ENCODE results near the gene ATF6. TPM values are rescaled to one million over a fixed set of nuclear protein-coding genes. Genes with fewer than 3 reads are reported as not detected.

The ATF6 gene
- total and polyA plus RNA-seq, 9 of the 15 experiments (the other 6 are each of a cell fraction or from before 2014, with no cell fraction given), result 11.7 to 32.4 (median 20.4) TPM

Small RNAs within 50 kb of the gene (small RNA-seq; reads per million reads assigned to genes)
- gene RN7SL466P, result not detected

Other genes with a start within 250 kb of the ATF6 start
- 3.0 and 3.3 TPM in 2 replicates for gene HSPA6, start 241.8 kb upstream of the ATF6 start, total RNA-seq (2014; rRNA removed)
- gene HSPA6, start 241.8 kb upstream of the ATF6 start, total RNA-seq (2014; rRNA removed; fragmentation: Illumina TruSeq; extraction: Trizol), result 1.1 and 1.6 TPM in 2 replicates
- 2.3 and 2.4 TPM in 2 replicates for gene HSPA6, start 241.8 kb upstream of the ATF6 start, total RNA-seq (2015; rRNA removed; fragmentation: Illumina TruSeq; extraction: Trizol)
- 3.0 and 3.9 TPM in 2 replicates for gene HSPA6, start 241.8 kb upstream of the ATF6 start, total RNA-seq (2021)
- gene HSPA6, start 241.8 kb upstream of the ATF6 start, polyA plus RNA-seq (2011; rRNA removed), result 10.0 and 14.3 TPM in 2 replicates
- 2.3 and 2.7 TPM in 2 replicates for gene HSPA6, start 241.8 kb upstream of the ATF6 start, polyA plus RNA-seq (2014; fragmentation: Illumina TruSeq; extraction: Trizol)
- gene HSPA6, start 241.8 kb upstream of the ATF6 start, polyA plus RNA-seq (2014; fragmentation: Nextera tagmentation; extraction: Ambion mirVana), result under 1 TPM; 0.15 to 0.21 TPM
- gene HSPA6, start 241.8 kb upstream of the ATF6 start, polyA plus RNA-seq (2014; rRNA removed), result 4.6 and 4.7 TPM in 2 replicates
- 0.12 TPM in 1 of 2 replicates, not detected in the other for gene FCGR3A, start 216.5 kb upstream of the ATF6 start, total RNA-seq (2014; rRNA removed)
- not detected in 2 replicates for gene FCGR3A, start 216.5 kb upstream of the ATF6 start, total RNA-seq (2014; rRNA removed; fragmentation: Illumina TruSeq; extraction: Trizol)
- 0.11 TPM in 2 replicates for gene FCGR3A, start 216.5 kb upstream of the ATF6 start, total RNA-seq (2015; rRNA removed; fragmentation: Illumina TruSeq; extraction: Trizol)
- gene FCGR3A, start 216.5 kb upstream of the ATF6 start, total RNA-seq (2021), result 0.29 and 0.56 TPM in 2 replicates
- gene FCGR3A, start 216.5 kb upstream of the ATF6 start, polyA plus RNA-seq (2011; rRNA removed), result 0.24 and 0.32 TPM in 2 replicates
- 0.11 TPM in 1 of 2 replicates, not detected in the other for gene FCGR3A, start 216.5 kb upstream of the ATF6 start, polyA plus RNA-seq (2014; fragmentation: Illumina TruSeq; extraction: Trizol)
- gene FCGR3A, start 216.5 kb upstream of the ATF6 start, polyA plus RNA-seq (2014; fragmentation: Nextera tagmentation; extraction: Ambion mirVana), result under 1 TPM; 0.04 to 0.15 TPM
- gene FCGR3A, start 216.5 kb upstream of the ATF6 start, polyA plus RNA-seq (2014; rRNA removed), result 0.04 and 0.13 TPM in 2 replicates
- gene FCGR3B, start 135.1 kb upstream of the ATF6 start, total RNA-seq (2014; rRNA removed), result 0.08 and 0.18 TPM in 2 replicates
- gene FCGR3B, start 135.1 kb upstream of the ATF6 start, total RNA-seq (2014; rRNA removed; fragmentation: Illumina TruSeq; extraction: Trizol), result 0.40 and 0.54 TPM in 2 replicates
- gene FCGR3B, start 135.1 kb upstream of the ATF6 start, total RNA-seq (2015; rRNA removed; fragmentation: Illumina TruSeq; extraction: Trizol), result 0.19 and 0.36 TPM in 2 replicates
- gene FCGR3B, start 135.1 kb upstream of the ATF6 start, total RNA-seq (2021), result 0.11 and 0.49 TPM in 2 replicates
- 0.87 and 1.1 TPM in 2 replicates for gene FCGR3B, start 135.1 kb upstream of the ATF6 start, polyA plus RNA-seq (2011; rRNA removed)
- 0.27 and 0.35 TPM in 2 replicates for gene FCGR3B, start 135.1 kb upstream of the ATF6 start, polyA plus RNA-seq (2014; fragmentation: Illumina TruSeq; extraction: Trizol)
- under 1 TPM; 0.41 TPM for gene FCGR3B, start 135.1 kb upstream of the ATF6 start, polyA plus RNA-seq (2014; fragmentation: Nextera tagmentation; extraction: Ambion mirVana)
- 0.27 and 0.36 TPM in 2 replicates for gene FCGR3B, start 135.1 kb upstream of the ATF6 start, polyA plus RNA-seq (2014; rRNA removed)
- 1.6 and 3.1 TPM in 2 replicates for gene FCGR2B, start 103.2 kb upstream of the ATF6 start, total RNA-seq (2014; rRNA removed)
- 3.1 and 3.3 TPM in 2 replicates for gene FCGR2B, start 103.2 kb upstream of the ATF6 start, total RNA-seq (2014; rRNA removed; fragmentation: Illumina TruSeq; extraction: Trizol)
- 1.7 and 2.0 TPM in 2 replicates for gene FCGR2B, start 103.2 kb upstream of the ATF6 start, total RNA-seq (2015; rRNA removed; fragmentation: Illumina TruSeq; extraction: Trizol)
- gene FCGR2B, start 103.2 kb upstream of the ATF6 start, total RNA-seq (2021), result 2.4 and 3.1 TPM in 2 replicates
- gene FCGR2B, start 103.2 kb upstream of the ATF6 start, polyA plus RNA-seq (2011; rRNA removed), result 4.0 and 14.5 TPM in 2 replicates
- gene FCGR2B, start 103.2 kb upstream of the ATF6 start, polyA plus RNA-seq (2014; fragmentation: Illumina TruSeq; extraction: Trizol), result 3.9 and 4.1 TPM in 2 replicates
- gene FCGR2B, start 103.2 kb upstream of the ATF6 start, polyA plus RNA-seq (2014; fragmentation: Nextera tagmentation; extraction: Ambion mirVana), result 1 to 10 TPM; 6.4 to 8.9 TPM
- gene FCGR2B, start 103.2 kb upstream of the ATF6 start, polyA plus RNA-seq (2014; rRNA removed), result 3.3 and 4.1 TPM in 2 replicates
- 0.09 and 1.0 TPM in 2 replicates for gene FCRLA, start 59.1 kb upstream of the ATF6 start, total RNA-seq (2014; rRNA removed)
- 0.29 and 0.41 TPM in 2 replicates for gene FCRLA, start 59.1 kb upstream of the ATF6 start, total RNA-seq (2014; rRNA removed; fragmentation: Illumina TruSeq; extraction: Trizol)
- gene FCRLA, start 59.1 kb upstream of the ATF6 start, total RNA-seq (2015; rRNA removed; fragmentation: Illumina TruSeq; extraction: Trizol), result 0.36 and 0.45 TPM in 2 replicates
- 0.35 and 0.40 TPM in 2 replicates for gene FCRLA, start 59.1 kb upstream of the ATF6 start, total RNA-seq (2021)
- gene FCRLA, start 59.1 kb upstream of the ATF6 start, polyA plus RNA-seq (2011; rRNA removed), result 0.45 and 0.53 TPM in 2 replicates
- gene FCRLA, start 59.1 kb upstream of the ATF6 start, polyA plus RNA-seq (2014; fragmentation: Illumina TruSeq; extraction: Trizol), result 0.55 and 0.68 TPM in 2 replicates
- under 1 TPM; 0.44 to 0.84 TPM for gene FCRLA, start 59.1 kb upstream of the ATF6 start, polyA plus RNA-seq (2014; fragmentation: Nextera tagmentation; extraction: Ambion mirVana)
- 0.49 and 0.93 TPM in 2 replicates for gene FCRLA, start 59.1 kb upstream of the ATF6 start, polyA plus RNA-seq (2014; rRNA removed)
- 2.8 and 5.1 TPM in 2 replicates for gene FCRLB, start 44.8 kb upstream of the ATF6 start, total RNA-seq (2014; rRNA removed)
- 1.2 and 1.4 TPM in 2 replicates for gene FCRLB, start 44.8 kb upstream of the ATF6 start, total RNA-seq (2014; rRNA removed; fragmentation: Illumina TruSeq; extraction: Trizol)
- 2.3 and 2.5 TPM in 2 replicates for gene FCRLB, start 44.8 kb upstream of the ATF6 start, total RNA-seq (2015; rRNA removed; fragmentation: Illumina TruSeq; extraction: Trizol)
- 2.4 and 3.1 TPM in 2 replicates for gene FCRLB, start 44.8 kb upstream of the ATF6 start, total RNA-seq (2021)
- 1.2 and 1.3 TPM in 2 replicates for gene FCRLB, start 44.8 kb upstream of the ATF6 start, polyA plus RNA-seq (2011; rRNA removed)
- gene FCRLB, start 44.8 kb upstream of the ATF6 start, polyA plus RNA-seq (2014; fragmentation: Illumina TruSeq; extraction: Trizol), result 1.1 and 1.6 TPM in 2 replicates
- gene FCRLB, start 44.8 kb upstream of the ATF6 start, polyA plus RNA-seq (2014; fragmentation: Nextera tagmentation; extraction: Ambion mirVana), result under 1 TPM; 0.20 to 0.25 TPM
- 2.1 and 4.6 TPM in 2 replicates for gene FCRLB, start 44.8 kb upstream of the ATF6 start, polyA plus RNA-seq (2014; rRNA removed)
- gene DUSP12, start 16.5 kb upstream of the ATF6 start, total RNA-seq (2014; rRNA removed), result 55.4 and 62.7 TPM in 2 replicates
- gene DUSP12, start 16.5 kb upstream of the ATF6 start, total RNA-seq (2014; rRNA removed; fragmentation: Illumina TruSeq; extraction: Trizol), result 42.3 and 44.3 TPM in 2 replicates
- 42.4 and 48.0 TPM in 2 replicates for gene DUSP12, start 16.5 kb upstream of the ATF6 start, total RNA-seq (2015; rRNA removed; fragmentation: Illumina TruSeq; extraction: Trizol)
- 41.0 and 43.6 TPM in 2 replicates for gene DUSP12, start 16.5 kb upstream of the ATF6 start, total RNA-seq (2021)
- 75.2 and 80.4 TPM in 2 replicates for gene DUSP12, start 16.5 kb upstream of the ATF6 start, polyA plus RNA-seq (2011; rRNA removed)
- gene DUSP12, start 16.5 kb upstream of the ATF6 start, polyA plus RNA-seq (2014; fragmentation: Illumina TruSeq; extraction: Trizol), result 38.5 and 54.6 TPM in 2 replicates
- 10 to 100 TPM; 10.4 to 15.0 TPM for gene DUSP12, start 16.5 kb upstream of the ATF6 start, polyA plus RNA-seq (2014; fragmentation: Nextera tagmentation; extraction: Ambion mirVana)
- 80.8 and 81.4 TPM in 2 replicates for gene DUSP12, start 16.5 kb upstream of the ATF6 start, polyA plus RNA-seq (2014; rRNA removed)